MCF 10A (cell line): ENCODE data around the gene BUD13. TPM values are rescaled to one million over a fixed set of nuclear protein-coding genes. Genes with fewer than 3 reads are reported as not detected.

Source experiments
- BruUV-seq: library from RNA; stranded (reverse); fragments of 400-500 nt; replicated peaks from 2 replicates; lab custom pipeline; 2021; lab: Mats Ljungman, UMichigan
- CTCF ChIA-PET: fragments of 300-600 bp; sonication (Branson Sonifier 250); formaldehyde crosslinking; extraction: SDS; loops from one replicate; lab custom pipeline; 2021; ENCODE audit warnings: antibody characterized with exemption, inconsistent platforms; lab: Yijun Ruan, JAX
- POLR2A ChIA-PET: fragments of 300-600, 350-650 bp; sonication (Branson Sonifier 250); formaldehyde crosslinking; extraction: SDS; loops from one replicate; lab custom pipeline; 2020; ENCODE audit warnings: antibody characterized with exemption, inconsistent platforms; lab: Yijun Ruan, JAX
- DNase-seq: peaks from one replicate; pipeline ENCODE4 v3.0.0-alpha.2; 2018; ENCODE audit not compliant: unreplicated experiment
- H3K27ac Mint-ChIP-seq: one replicate; pipeline ENCODE4 v1.8.0; 2022; ENCODE audit warnings: mild to moderate bottlenecking, low read depth, mixed read lengths; ENCODE audit not compliant: unreplicated experiment
- H3K27me3 Mint-ChIP-seq: one replicate; pipeline ENCODE4 v1.8.0; 2022; ENCODE audit warnings: mixed read lengths; ENCODE audit not compliant: insufficient read depth, unreplicated experiment
- H3K36me3 Mint-ChIP-seq: one replicate; pipeline ENCODE4 v1.8.0; 2022; ENCODE audit warnings: mild to moderate bottlenecking, moderate library complexity, mixed read lengths; ENCODE audit not compliant: insufficient read depth, unreplicated experiment
- H3K4me1 Mint-ChIP-seq: one replicate; pipeline ENCODE4 v1.8.0; 2022; ENCODE audit warnings: mixed read lengths; ENCODE audit not compliant: insufficient read depth, unreplicated experiment
- H3K4me3 Mint-ChIP-seq: one replicate; pipeline ENCODE4 v1.8.0; 2022; ENCODE audit warnings: mild to moderate bottlenecking, moderate library complexity, mixed read lengths; ENCODE audit not compliant: unreplicated experiment
- H3K9me3 Mint-ChIP-seq: one replicate; pipeline ENCODE4 v1.8.0; 2022; ENCODE audit warnings: mixed read lengths; ENCODE audit not compliant: unreplicated experiment
- CTCF ChIP-seq: fragments of 200-600 bp; IDR thresholded peaks from one replicate; pipeline ENCODE4 v1.8.0; 2022; ENCODE audit warnings: antibody characterized with exemption, mild to moderate bottlenecking; ENCODE audit not compliant: unreplicated experiment
- intact Hi-C: fragments of 100-400 bp; cut with micrococcal nuclease; formaldehyde crosslinking; loops from 2 replicates; pipeline ENCODE4 v1.14.1; 2022
- total RNA-seq: library from RNA; stranded (reverse); gene quantifications from 2 replicates; pipeline ENCODE4 v1.2.3, GENCODE V29; 2022

Gene BUD13
- total RNA-seq, 1 experiment from 2014 or later, result 15.1 TPM

- intact Hi-C loops, result no loop called here
- ChIA-PET CTCF (interaction anchor here (0.9 to 1.5 kb wide), 2 partner anchors 21 to 22 kb away, joined by 3 to 4 read pairs; no protein-coding TSS in a partner anchor), POLR2A (no interaction called here)
- H3K27me3 Mint-ChIP-seq, result no peaks in the 10 kb centered on the region
- no peak overlapping the region for H3K27ac Mint-ChIP-seq
- no peak overlapping the region for H3K4me3 Mint-ChIP-seq
- no peaks in the 10 kb centered on the region for H3K9me3 Mint-ChIP-seq
- no TSS peak for BruUV-seq
- no peaks in the 10 kb centered on the region for H3K36me3 Mint-ChIP-seq
- H3K4me1 Mint-ChIP-seq, result peaks cover 5% of the 10 kb centered on the region
- no peak for DNase-seq
- TF ChIP-seq CTCF, result no peak
Measured at GRCh38 chr11:116710762-116711161, 62.0 kb downstream of the BUD13 start.

GRCh38 chr11:116710001-116710674 is 62.6 kb downstream of the BUD13 start:
- Mint-ChIP-seq H3K27me3 (no peaks in the 10 kb centered on the region), H3K36me3 (no peaks in the 10 kb centered on the region), H3K27ac (no peak overlapping the region), H3K4me1 (peaks cover 5% of the 10 kb centered on the region), H3K4me3 (no peak overlapping the region), H3K9me3 (no peaks in the 10 kb centered on the region)
- POLR2A ChIA-PET, result no interaction called here
- DNase-seq, result no peak
- CTCF ChIA-PET, result interaction anchor here (1.9 to 2.1 kb wide), 2 partner anchors 18 to 22 kb away, joined by 4 read pairs; no protein-coding TSS in a partner anchor
- intact Hi-C loops, result no loop called here
- BruUV-seq, result no TSS peak
- TF ChIP-seq CTCF, result no peak

GRCh38 chr11:116707746-116708145 is 65.0 kb downstream of the BUD13 start:
- peak; percentile 26 for DNase-seq
- Mint-ChIP-seq H3K27me3 (no peaks in the 10 kb centered on the region), H3K4me3 (peak overlapping the region; percentile 38), H3K4me1 (peaks cover 5% of the 10 kb centered on the region), H3K9me3 (no peaks in the 10 kb centered on the region), H3K27ac (no peak overlapping the region), H3K36me3 (no peaks in the 10 kb centered on the region)
- intact Hi-C loops, result no loop called here
- CTCF ChIA-PET, result interaction anchor here (0.6 to 2.1 kb wide), 6 partner anchors 13 to 53 kb away, joined by 3 to 7 read pairs (median 4); no protein-coding TSS in a partner anchor
- POLR2A ChIA-PET, result interaction anchor here (0.7 kb wide), 2 partner anchors 125 to 1654 kb away, joined by 3 read pairs; no protein-coding TSS in a partner anchor
- BruUV-seq, result no TSS peak
- TF ChIP-seq CTCF, result no peak

- TF ChIP-seq CTCF, result no peak
- no peaks in the 10 kb centered on the region for H3K36me3 Mint-ChIP-seq
- H3K4me1 Mint-ChIP-seq, result peaks cover 5% of the 10 kb centered on the region
- H3K9me3 Mint-ChIP-seq, result no peaks in the 10 kb centered on the region
- DNase-seq, result no peak
- no peak overlapping the region for H3K27ac Mint-ChIP-seq
- intact Hi-C loops, result no loop called here
- H3K27me3 Mint-ChIP-seq, result no peaks in the 10 kb centered on the region
- ChIA-PET CTCF (interaction anchor here (0.6 to 1.9 kb wide), 4 partner anchors 12 to 43 kb away, joined by 3 to 7 read pairs (median 4); no protein-coding TSS in a partner anchor), POLR2A (interaction anchor here (0.7 kb wide), 3 partner anchors 124 to 1653 kb away, joined by 3 to 4 read pairs (median 3); no protein-coding TSS in a partner anchor)
- BruUV-seq, result no TSS peak
- H3K4me3 Mint-ChIP-seq, result peak overlapping the region; percentile 38
Measured at GRCh38 chr11:116707161-116707629, 65.6 kb downstream of the BUD13 start.
